ENCODE results near the gene KLHL13. TPM values are rescaled to one million over a fixed set of nuclear protein-coding genes. Genes with fewer than 3 reads are reported as not detected.

Gene KLHL13
- total and polyA plus RNA-seq, 2 of the 8 experiments (the other 6 are each of a cell fraction or from before 2014, with no cell fraction given) = 6.4 to 12.8 TPM

GRCh38 chrX:118049713-118050112 lies 66.9 kb downstream of the KLHL13 start (continued):
- TF ChIP-seq CHD7 (IDR thresholded peaks at IDR 0.05; ENCODE audit: insufficient replicate concordance, low read length) = no peak
- TF ChIP-seq E2F6 (IDR thresholded peaks at IDR 0.05) = no peak
- no peak for TF ChIP-seq EP300 (IDR thresholded peaks at IDR 0.05; ENCODE audit: borderline replicate concordance in 1 of 2, low read depth in 2 of 2, low read length in 2 of 2)

Measured in H1 (cell line).